Nephron progenitor cell (in vitro differentiated cells): Measurements from ENCODE around the gene MSI2.

Experiments used
- DNase-seq: peaks from one replicate; pipeline ENCODE4 v3.0.0; 2021
- H3K27ac Mint-ChIP-seq: 2 replicates; pipeline ENCODE4 v1.8.0; 2021; ENCODE audit warnings: mild to moderate bottlenecking, moderate library complexity, mixed read lengths
- H3K27me3 Mint-ChIP-seq: 2 replicates; pipeline ENCODE4 v1.8.0; 2021; ENCODE audit warnings: mild to moderate bottlenecking, low read depth, mixed read lengths; ENCODE audit not compliant: poor library complexity
- H3K36me3 Mint-ChIP-seq: 2 replicates; pipeline ENCODE4 v1.8.0; 2021; ENCODE audit warnings: low read depth, mixed read lengths
- H3K4me1 Mint-ChIP-seq: 2 replicates; pipeline ENCODE4 v1.8.0; 2021; ENCODE audit warnings: mixed read lengths
- H3K4me3 Mint-ChIP-seq: 2 replicates; pipeline ENCODE4 v1.8.0; 2021; ENCODE audit warnings: mild to moderate bottlenecking, moderate library complexity, mixed read lengths
- H3K9me3 Mint-ChIP-seq: 2 replicates; pipeline ENCODE4 v1.8.0; 2021; ENCODE audit warnings: mild to moderate bottlenecking, moderate library complexity, mixed read lengths
- TF ChIP-seq, protein P1 (sequence below): fragments of 200-600 bp; sonication (generic); IDR thresholded peaks from 2 replicates; pipeline ENCODE4 v1.5.0; 2021; ENCODE audit warnings: antibody characterized with exemption

MSI2 gene

DNA sequence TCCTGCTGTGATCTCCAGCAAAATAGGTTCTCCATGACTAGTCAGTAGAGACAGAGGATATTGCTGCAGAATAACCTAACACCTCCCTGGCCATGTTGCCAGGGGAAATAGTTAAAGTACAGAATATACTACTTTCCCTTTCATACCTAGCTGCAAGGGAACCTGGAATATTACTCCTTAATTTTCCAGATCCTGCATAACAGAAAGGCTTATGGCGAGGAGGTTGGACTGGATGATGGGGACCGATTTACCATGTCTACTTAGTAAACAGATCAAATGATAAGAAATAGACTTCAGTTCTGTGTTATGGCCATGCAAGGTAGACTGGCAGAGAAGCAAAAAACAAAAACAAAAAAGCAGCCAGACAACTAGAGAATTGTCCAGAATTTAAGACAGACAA, 117.4 kb downstream of the MSI2 start:
- H3K4me3 Mint-ChIP-seq, result no peak overlapping the region
- peaks cover 66% of the 10 kb centered on the region for H3K36me3 Mint-ChIP-seq
- peaks cover 28% of the 10 kb centered on the region for H3K9me3 Mint-ChIP-seq
- TF ChIP-seq, protein P1, sequence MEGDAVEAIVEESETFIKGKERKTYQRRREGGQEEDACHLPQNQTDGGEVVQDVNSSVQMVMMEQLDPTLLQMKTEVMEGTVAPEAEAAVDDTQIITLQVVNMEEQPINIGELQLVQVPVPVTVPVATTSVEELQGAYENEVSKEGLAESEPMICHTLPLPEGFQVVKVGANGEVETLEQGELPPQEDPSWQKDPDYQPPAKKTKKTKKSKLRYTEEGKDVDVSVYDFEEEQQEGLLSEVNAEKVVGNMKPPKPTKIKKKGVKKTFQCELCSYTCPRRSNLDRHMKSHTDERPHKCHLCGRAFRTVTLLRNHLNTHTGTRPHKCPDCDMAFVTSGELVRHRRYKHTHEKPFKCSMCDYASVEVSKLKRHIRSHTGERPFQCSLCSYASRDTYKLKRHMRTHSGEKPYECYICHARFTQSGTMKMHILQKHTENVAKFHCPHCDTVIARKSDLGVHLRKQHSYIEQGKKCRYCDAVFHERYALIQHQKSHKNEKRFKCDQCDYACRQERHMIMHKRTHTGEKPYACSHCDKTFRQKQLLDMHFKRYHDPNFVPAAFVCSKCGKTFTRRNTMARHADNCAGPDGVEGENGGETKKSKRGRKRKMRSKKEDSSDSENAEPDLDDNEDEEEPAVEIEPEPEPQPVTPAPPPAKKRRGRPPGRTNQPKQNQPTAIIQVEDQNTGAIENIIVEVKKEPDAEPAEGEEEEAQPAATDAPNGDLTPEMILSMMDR, result no peak
- H3K27ac Mint-ChIP-seq, result no peak overlapping the region
- peaks cover 33% of the 10 kb centered on the region for H3K4me1 Mint-ChIP-seq
- DNase-seq, result no peak
- peaks cover 4% of the 10 kb centered on the region for H3K27me3 Mint-ChIP-seq

DNA sequence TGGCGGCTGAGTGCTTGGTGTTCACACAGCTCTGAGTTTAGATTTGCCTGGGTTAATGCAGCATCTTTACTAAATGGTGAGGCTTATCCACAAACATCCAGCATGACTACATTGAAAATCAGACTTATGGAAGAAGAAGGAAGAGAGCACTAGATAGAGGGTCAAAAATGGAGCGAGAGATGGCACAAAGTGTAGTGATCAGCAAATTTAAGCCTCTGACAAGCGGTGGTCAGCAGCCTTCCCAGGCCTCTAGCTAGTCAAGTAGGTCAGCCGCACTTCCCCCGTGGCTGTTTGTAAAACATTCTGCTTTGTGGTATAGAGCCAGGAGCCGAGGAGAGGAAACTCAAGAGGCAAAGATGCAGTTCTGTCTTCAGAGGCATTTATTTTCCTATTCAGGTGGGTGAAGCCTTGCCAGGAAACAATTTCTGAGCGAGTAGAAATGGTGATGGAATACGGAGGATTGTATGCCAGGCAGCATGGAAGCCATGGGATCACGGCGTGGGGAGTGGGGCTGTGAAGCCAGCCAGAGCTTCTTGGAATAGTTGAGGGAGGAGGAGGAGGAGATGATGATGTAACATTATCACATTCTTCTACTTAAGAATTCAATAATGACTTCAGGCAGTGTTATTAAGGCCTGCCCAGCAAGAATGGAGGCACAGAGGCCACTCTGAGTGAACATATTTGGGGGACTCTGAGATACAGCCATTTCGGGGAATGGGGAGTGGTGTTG, 118.9 kb downstream of the MSI2 start:
- peak overlapping the region; percentile 20 for H3K27ac Mint-ChIP-seq
- TF ChIP-seq, protein P1, result no peak

DNA sequence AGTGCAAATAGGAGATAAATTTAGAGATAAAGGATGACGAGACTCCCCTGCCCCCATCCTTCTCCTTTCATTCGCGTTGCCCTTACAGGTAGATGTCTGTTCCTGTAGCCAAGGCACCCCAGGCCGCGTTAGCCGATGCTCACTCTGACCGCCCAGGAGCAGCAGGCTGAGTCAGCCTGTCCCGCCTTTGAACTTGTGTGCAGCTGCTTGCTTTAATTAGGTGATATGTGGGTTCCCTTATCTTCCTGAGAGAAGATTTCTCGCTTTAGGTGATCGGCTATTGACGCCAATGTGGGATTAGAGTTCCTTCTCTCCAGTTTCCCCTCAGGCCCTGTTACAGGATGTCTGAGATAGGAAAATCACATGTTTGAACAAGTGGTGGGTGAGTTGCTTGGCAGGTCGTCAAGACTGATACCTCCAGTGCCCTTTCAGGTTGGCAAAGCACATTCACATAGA, 119.5 kb downstream of the MSI2 start:
- no peak overlapping the region for H3K27ac Mint-ChIP-seq
- H3K4me1 Mint-ChIP-seq, result peaks cover 29% of the 10 kb centered on the region
- peaks cover 4% of the 10 kb centered on the region for H3K27me3 Mint-ChIP-seq

More for the DNA sequence above, 118.9 kb downstream of the MSI2 start:
- Mint-ChIP-seq H3K27me3 (peaks cover 4% of the 10 kb centered on the region), H3K4me1 (peaks cover 33% of the 10 kb centered on the region), H3K36me3 (peaks cover 70% of the 10 kb centered on the region), H3K4me3 (no peak overlapping the region), H3K9me3 (peaks cover 28% of the 10 kb centered on the region)
- DNase-seq, result no peak

DNA sequence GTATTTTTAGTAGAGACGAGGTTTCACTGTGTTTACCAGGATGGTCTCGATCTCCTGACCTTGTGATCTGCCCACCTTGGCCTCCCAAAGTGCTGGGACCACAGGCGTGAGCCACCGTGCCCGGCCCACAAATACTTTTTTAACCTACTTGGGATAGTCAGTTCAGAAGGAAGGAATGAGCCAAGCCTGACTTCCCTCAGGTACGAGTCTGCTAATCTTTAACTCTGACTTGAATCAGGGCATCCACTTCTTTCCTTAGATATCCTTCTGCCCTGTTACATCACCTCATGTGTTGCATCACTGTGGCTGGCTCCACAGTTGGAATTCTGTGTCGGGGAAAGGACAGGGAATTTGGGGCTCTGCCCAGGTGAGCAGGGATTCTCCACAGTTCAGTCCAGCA, 120.8 kb downstream of the MSI2 start:
- no peak for DNase-seq
- Mint-ChIP-seq H3K36me3 (peaks cover 68% of the 10 kb centered on the region), H3K4me1 (peaks cover 34% of the 10 kb centered on the region), H3K4me3 (no peak overlapping the region), H3K9me3 (peaks cover 27% of the 10 kb centered on the region), H3K27ac (no peak overlapping the region), H3K27me3 (peaks cover 4% of the 10 kb centered on the region)
- TF ChIP-seq, protein P1, result no peak

More for the DNA sequence above, 119.5 kb downstream of the MSI2 start:
- peaks cover 28% of the 10 kb centered on the region for H3K9me3 Mint-ChIP-seq
- no peak overlapping the region for H3K4me3 Mint-ChIP-seq
- H3K36me3 Mint-ChIP-seq, result peaks cover 70% of the 10 kb centered on the region
- TF ChIP-seq, protein P1, result no peak
- no peak for DNase-seq

DNA sequence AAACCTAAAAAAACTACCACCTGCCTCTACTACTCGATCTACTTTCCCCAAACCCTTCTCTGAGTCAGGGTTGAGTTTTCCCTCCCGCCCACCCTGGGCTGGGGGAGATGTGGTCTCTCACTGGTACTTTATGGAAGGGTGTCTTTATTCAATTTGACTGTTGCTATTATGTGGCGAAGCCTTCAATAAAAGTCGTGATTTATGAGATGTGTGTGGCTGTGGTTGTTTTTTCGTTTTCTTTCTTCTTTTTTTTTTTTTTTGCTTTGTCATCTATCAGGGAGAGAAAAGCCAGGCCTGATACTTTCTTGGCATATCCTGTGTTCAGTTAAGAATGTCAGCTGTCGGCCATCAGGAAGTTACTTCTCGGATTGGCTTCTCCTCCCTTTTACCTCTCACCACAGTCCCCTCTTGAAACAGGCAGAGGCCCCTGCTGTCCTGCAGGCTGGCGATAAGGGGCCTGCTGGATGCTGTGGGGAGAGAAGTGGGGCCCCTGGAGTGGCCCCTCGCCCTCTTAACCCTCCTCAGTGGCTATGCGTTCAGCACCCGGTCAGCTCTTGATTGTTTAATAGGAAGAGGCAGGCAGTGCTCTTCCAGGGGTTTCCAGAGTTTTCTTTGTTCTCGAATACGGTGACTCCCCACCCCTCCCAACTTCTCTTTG, 123.0 kb downstream of the MSI2 start:
- H3K36me3 Mint-ChIP-seq, result peaks cover 65% of the 10 kb centered on the region
- peaks cover 13% of the 10 kb centered on the region for H3K9me3 Mint-ChIP-seq
- H3K27ac Mint-ChIP-seq, result peak overlapping the region; percentile 98
- TF ChIP-seq, protein P1, result no peak
- peaks cover 34% of the 10 kb centered on the region for H3K4me1 Mint-ChIP-seq
- peak overlapping the region; percentile 24 for H3K4me3 Mint-ChIP-seq
- no peak for DNase-seq
- H3K27me3 Mint-ChIP-seq, result no peaks in the 10 kb centered on the region
